Astrocyte of the hippocampus (primary cell): ENCODE measurements around the gene VASP.
"Not testable (repeated sequence)": the region's sequence is repeated elsewhere in the genome, so short reads cannot be mapped to it uniquely, and the experiment has no call there.

ENCODE experiments used
- DNase-seq: peaks from one replicate; pipeline ENCODE4 v3.0.0; 2011; ENCODE audit warnings: low read depth, low spot score

Gene VASP

GRCh38 chr19:45496349-45496953 lies 10.8 kb upstream of the VASP start:
- DNase-seq: peak; percentile 69

GRCh38 chr19:45497791-45498190 lies 9.5 kb upstream of the VASP start:
- no peak for DNase-seq

- peak; percentile 56 for DNase-seq
Observed at GRCh38 chr19:45498411-45499195, 8.7 kb upstream of the VASP start, which contains the start of gene PPM1N. TSS of gene PPM1N (plus strand) at chr19:45498443. CDS start at chr19:45498473, 30 bp downstream.

GRCh38 chr19:45499196-45500180 lies 7.8 kb upstream of the VASP start:
- DNase-seq: peak; percentile 41

GRCh38 chr19:45500918-45501729 lies 6.2 kb upstream of the VASP start:
- no peak for DNase-seq

GRCh38 chr19:45501730-45502014 lies 5.6 kb upstream of the VASP start:
- no peak for DNase-seq

- no peak for DNase-seq
Observed at GRCh38 chr19:45502111-45502510, 5.2 kb upstream of the VASP start.

- no peak for DNase-seq
Observed at GRCh38 chr19:45503909-45504308, 3.4 kb upstream of the VASP start.

- DNase-seq: peak; percentile 54
Observed at GRCh38 chr19:45505151-45505995, 1.9 kb upstream of the VASP start.

GRCh38 chr19:45505996-45506245 lies 1.4 kb upstream of the VASP start:
- DNase-seq: no peak

- DNase-seq: peak; percentile 97
Observed at GRCh38 chr19:45506246-45506988, 862 bp upstream of the VASP start.

GRCh38 chr19:45507872-45508416 lies 665 bp downstream of the VASP start:
- peak; percentile 61 for DNase-seq

- peak; percentile 62 for DNase-seq
Observed at GRCh38 chr19:45508417-45508860, 1.2 kb downstream of the VASP start.

- DNase-seq: peak; percentile 90
Observed at GRCh38 chr19:45508861-45509691, 1.8 kb downstream of the VASP start.

- DNase-seq: no peak
Observed at GRCh38 chr19:45509692-45510015, 2.4 kb downstream of the VASP start.

- not testable (repeated sequence) for DNase-seq
Observed at GRCh38 chr19:45510352-45510751, 3.1 kb downstream of the VASP start.

- no peak for DNase-seq
Observed at GRCh38 chr19:45511074-45511473, 3.8 kb downstream of the VASP start.

GRCh38 chr19:45512881-45513483 lies 5.7 kb downstream of the VASP start:
- no peak for DNase-seq
